ENCODE results near the gene PBX1.
A peak's percentile ranks its signal among the peaks of the same experiment; 100 is the strongest.

The PBX1 gene

DNA sequence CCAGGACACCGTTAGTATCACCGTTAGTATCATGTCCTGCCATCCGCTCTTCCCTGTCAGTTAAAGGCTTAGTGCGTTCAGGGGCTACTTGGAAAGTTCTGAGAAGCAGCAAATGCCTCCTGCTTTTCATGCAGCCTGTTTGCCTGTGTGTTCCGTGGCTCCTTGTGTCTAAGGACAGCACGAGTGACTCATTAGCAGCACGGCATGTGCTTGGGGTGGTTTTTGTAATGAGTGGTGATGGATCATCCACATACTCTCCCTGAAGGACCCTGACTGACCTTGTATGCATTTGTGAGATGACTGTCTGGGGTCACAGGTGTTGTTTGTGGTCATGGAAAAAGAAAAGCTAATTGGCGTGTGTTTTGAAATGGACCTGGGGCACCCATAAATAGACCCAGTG is 221.9 kb downstream of the PBX1 start:
- ChIA-PET POLR2A (no interaction called here), CTCF (no interaction called here)
- Histone ChIP-seq H3K27ac (ENCODE audit: extremely low read depth, low read depth, low read length) (no peak overlapping the region), H3K4me1 (ENCODE audit: control insufficient read depth, insufficient read depth, low read length) (0 out of 2 replicates have a peak, but pooled peaks cover 4% of the 10 kb centered on the region), H3K36me3 (ENCODE audit: control insufficient read depth in 2 of 2, insufficient read depth in 1 of 2, low read length in 2 of 2) (no peaks in the 10 kb centered on the region), H3K4me3 (ENCODE audit: low read depth, low read length) (no peak overlapping the region), H3K9me3 (ENCODE audit: control insufficient read depth, insufficient read depth, low read depth, low read length) (no peaks in the 10 kb centered on the region)
- TF ChIP-seq MEIS1 (CRISPR knock-in tag; IDR thresholded peaks at IDR 0.05; ENCODE audit: borderline replicate concordance) (no peak), PRDM10 (tag by site-specific recombination; IDR thresholded peaks at IDR 0.05) (no peak), ZNF501 (tag by site-specific recombination; IDR thresholded peaks at IDR 0.05) (no peak), ZNF132 (tag by site-specific recombination; IDR thresholded peaks at IDR 0.05; ENCODE audit: borderline replicate concordance) (no peak), ZFHX2 (tag by site-specific recombination; conservative IDR thresholded peaks at IDR 0.05) (no peak), ZNF10 (tag by site-specific recombination; IDR thresholded peaks at IDR 0.05) (peak; percentile 79), ZNF239 (tag by site-specific recombination; IDR thresholded peaks at IDR 0.05) (no peak), ZNF112 (tag by site-specific recombination; IDR thresholded peaks at IDR 0.05) (no peak), ZNF223 (tag by site-specific recombination; IDR thresholded peaks at IDR 0.05) (no peak), EGR2 (tag by site-specific recombination; IDR thresholded peaks at IDR 0.05; ENCODE audit: low read depth) (no peak), SCRT2 (tag by site-specific recombination; IDR thresholded peaks at IDR 0.05) (no peak), ZBTB11 (tag by site-specific recombination; conservative IDR thresholded peaks at IDR 0.05; ENCODE audit: low read depth) (no peak), ZBTB6 (tag by site-specific recombination; IDR thresholded peaks at IDR 0.05) (no peak), ZNF600 (tag by site-specific recombination; IDR thresholded peaks at IDR 0.05) (peak; percentile 72; the same call in 1 of the 2 replicates), KLF17 (tag by site-specific recombination; IDR thresholded peaks at IDR 0.05) (no peak), REST (tag by site-specific recombination; IDR thresholded peaks at IDR 0.05) (no peak), FEZF1 (tag by site-specific recombination; IDR thresholded peaks at IDR 0.05) (no peak), ZNF530 (tag by site-specific recombination; IDR thresholded peaks at IDR 0.05; ENCODE audit: low read depth) (no peak), ZFP41 (tag by site-specific recombination; IDR thresholded peaks at IDR 0.05; ENCODE audit: borderline replicate concordance) (no peak), ZNF155 (tag by site-specific recombination; IDR thresholded peaks at IDR 0.05) (no peak), ZNF341 (tag by site-specific recombination; IDR thresholded peaks at IDR 0.05; ENCODE audit: low read depth) (no peak), ZNF654 (tag by site-specific recombination; IDR thresholded peaks at IDR 0.05; ENCODE audit: low read depth) (no peak), ZNF221 (tag by site-specific recombination; IDR thresholded peaks at IDR 0.05; ENCODE audit: borderline replicate concordance) (no peak)
- TF ChIP-seq, protein P1, sequence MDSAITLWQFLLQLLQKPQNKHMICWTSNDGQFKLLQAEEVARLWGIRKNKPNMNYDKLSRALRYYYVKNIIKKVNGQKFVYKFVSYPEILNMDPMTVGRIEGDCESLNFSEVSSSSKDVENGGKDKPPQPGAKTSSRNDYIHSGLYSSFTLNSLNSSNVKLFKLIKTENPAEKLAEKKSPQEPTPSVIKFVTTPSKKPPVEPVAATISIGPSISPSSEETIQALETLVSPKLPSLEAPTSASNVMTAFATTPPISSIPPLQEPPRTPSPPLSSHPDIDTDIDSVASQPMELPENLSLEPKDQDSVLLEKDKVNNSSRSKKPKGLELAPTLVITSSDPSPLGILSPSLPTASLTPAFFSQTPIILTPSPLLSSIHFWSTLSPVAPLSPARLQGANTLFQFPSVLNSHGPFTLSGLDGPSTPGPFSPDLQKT (IDR thresholded peaks at IDR 0.05; ENCODE audit: borderline replicate concordance, low read depth, low read length): no peak
